GM19438 (cell line): Measurements from ENCODE around the gene OTC.

ENCODE experiments used
- ATAC-seq: cut with Tn5 transposase; IDR thresholded peaks from one replicate; pipeline ENCODE4 v1.9.1; 2021; ENCODE audit warnings: low read depth; ENCODE audit not compliant: unreplicated experiment

OTC gene

DNA sequence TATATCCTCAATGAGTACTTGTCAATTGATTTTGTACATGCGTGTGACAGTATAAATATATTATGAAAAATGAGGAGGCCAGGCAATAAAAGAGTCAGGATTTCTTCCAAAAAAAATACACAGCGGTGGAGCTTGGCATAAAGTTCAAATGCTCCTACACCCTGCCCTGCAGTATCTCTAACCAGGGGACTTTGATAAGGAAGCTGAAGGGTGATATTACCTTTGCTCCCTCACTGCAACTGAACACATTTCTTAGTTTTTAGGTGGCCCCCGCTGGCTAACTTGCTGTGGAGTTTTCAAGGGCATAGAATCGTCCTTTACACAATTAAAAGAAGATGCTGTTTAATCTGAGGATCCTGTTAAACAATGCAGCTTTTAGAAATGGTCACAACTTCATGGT is at the start of gene OTC:
OTC (plus strand) TSS at position 243 of the 400 bp plus-strand sequence; CDS start at position 336, 93 bp downstream.
- ATAC-seq: no peak

DNA sequence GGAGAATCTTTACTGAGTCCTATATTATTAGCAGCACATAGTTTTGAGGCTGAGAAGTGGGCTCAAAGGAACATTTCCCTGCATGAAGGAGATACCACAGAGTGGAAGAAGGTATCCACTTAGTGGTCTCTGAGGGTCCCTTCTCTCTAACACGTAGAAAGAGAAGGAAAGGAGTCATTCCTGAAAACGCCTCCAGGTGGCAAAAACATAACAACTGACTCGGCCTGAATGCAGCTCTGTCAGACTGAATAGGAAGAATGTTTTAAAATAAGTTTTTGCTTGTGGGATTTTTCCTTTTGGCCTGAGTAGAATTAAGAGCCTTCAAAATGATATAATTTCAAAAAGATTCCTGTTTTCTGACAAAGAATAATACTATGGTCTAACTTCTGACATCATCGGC is 48.4 kb upstream of the OTC start:
- ATAC-seq: no peak

DNA sequence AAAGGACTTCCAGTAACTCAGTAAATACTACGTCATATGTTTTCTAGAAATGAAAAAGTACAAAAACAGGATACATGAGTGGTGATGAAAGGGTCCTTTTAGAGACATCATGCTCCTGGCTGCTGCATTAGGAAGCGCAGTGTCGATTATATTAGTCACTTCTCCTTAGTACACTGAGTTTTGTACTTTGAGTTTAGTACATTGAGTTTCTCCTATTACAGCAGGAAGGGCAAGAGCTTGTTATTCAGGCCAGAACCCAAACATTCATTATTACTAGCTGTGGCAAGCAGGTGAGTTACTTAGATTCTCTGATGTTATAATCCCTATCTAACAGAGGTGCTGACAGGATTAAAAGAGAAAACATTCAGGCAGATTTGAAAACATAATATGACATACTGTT is 46.4 kb upstream of the OTC start:
- ATAC-seq: no peak

DNA sequence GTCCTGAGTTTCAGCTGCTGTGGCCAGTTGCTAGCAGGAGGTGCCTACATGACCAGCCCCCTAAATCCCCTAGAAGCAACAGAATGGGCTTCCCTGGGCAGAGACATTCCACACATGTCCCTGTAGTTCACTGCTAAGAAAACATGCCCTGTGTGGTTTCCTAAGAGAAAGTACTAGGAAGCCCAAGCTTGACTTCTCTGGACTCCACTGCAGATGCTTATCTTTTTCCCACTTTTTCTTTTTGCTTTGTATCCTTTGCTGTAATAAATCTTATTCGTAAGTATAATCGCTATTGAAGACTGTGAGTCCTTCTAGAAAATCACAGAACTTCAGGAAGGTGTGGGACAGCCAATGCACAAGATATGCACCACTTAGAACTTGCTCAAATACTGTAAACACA is 40.7 kb upstream of the OTC start:
- no peak for ATAC-seq

DNA sequence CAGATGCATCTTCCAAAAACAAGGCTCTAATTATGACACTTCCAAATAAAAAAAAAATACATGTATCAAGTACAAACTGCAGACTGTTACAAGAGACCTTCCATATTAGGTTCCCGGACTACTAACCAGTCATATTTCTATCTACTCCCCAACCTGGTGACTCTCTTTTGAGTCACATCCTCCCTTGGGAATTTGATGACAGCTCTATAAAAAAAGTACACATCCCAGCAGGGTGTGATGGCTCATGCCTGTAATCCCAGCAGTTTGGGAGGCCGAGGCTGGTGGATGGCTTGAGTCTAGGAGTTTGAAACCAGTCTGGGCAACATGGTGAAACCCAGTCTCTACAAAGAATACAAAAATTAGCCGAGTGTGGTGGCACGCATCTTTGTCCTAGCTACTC is 40.0 kb upstream of the OTC start:
- ATAC-seq: no peak

DNA sequence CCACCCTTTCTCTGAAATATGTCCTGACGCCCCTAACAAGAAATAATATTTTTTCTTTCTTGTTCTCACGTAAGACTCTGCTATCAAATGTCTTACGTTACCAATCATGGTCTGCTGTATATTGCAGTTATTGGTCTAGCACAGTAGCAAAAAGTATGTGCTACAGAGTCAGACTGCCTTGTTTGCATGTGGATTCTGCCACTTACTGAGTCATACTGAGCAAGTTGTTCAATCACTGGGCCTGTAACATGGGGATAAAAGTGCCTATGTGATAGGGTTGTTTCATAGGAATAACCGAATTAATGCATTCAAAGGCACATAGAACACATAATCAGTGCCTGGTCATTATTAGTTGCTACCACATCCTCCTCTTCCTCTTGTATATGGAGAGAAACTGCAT is 39.2 kb upstream of the OTC start:
- no peak for ATAC-seq

DNA sequence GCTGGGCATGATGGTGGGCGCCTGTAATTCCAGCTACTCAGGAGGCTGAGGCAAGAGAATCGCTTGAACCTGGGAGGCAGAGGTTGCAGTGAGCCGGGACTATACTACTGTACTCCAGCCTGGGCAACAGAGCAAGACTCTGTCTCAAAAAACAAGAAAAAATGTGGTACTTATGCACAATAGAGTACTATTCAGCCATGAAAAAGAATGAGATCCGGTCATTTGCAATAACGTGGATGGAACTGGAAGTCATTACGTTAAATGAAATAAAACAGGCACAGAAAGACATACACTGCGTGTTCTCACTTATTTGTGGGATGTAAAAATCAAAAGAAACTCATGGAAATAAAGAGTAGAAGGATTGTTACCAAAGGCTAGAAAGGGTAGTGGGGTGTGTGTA is 37.2 kb upstream of the OTC start:
- ATAC-seq: no peak

DNA sequence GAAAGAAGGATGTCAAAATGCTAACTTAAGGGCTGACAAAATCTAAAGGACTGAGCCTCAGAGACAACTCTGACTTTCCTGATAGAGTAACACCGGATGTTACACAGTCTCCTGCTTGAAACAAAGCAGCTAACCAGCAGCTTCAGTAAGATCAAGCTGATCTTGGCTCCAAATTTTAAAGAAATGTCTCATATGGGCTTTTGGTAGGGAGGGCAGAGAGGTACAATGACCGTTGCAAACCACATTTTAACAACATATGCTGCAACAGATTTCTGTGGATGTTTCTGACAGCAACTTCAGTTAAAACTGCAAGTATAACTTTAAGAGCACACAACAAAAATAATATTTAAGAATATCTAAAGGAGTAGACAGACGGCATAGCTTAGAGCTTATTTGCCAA is 34.2 kb upstream of the OTC start:
- no peak for ATAC-seq

DNA sequence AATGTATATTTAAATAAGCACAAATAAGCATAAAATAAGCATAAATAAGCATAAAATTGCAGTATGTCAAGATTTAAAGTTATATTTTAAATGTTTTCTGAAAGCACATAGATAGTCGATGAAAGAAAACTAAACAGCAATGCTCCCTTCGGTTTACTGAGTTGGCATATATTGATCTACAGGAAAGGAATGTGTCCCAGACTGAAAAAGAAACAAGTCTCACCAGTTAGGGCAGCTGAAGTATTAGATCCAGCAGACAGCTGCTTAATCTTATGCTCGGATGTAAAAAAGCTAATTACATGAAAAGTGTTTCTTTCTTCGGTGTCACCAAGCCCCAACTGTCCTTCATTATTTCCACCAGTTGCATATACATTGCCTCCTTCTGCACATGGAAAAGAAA is 33.8 kb upstream of the OTC start:
- no peak for ATAC-seq

DNA sequence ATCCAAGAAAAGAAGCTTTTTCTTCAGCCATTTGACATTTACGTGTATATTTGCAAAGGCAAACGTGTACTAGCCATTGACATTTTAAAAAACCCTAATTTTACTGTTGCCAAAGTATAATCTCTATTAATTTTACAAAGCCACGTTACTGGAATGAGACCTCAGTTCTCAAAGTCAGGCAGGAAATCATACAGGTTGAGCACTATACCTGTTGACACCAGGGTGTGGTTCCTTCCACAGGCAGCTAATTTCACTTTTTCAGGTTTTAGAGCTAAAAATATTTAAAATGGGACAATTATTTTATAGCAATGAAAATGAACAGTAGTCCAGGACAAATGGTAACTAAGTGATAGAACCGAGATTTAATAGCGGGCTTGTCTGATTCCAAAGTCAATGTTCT is 31.6 kb upstream of the OTC start:
- no peak for ATAC-seq

DNA sequence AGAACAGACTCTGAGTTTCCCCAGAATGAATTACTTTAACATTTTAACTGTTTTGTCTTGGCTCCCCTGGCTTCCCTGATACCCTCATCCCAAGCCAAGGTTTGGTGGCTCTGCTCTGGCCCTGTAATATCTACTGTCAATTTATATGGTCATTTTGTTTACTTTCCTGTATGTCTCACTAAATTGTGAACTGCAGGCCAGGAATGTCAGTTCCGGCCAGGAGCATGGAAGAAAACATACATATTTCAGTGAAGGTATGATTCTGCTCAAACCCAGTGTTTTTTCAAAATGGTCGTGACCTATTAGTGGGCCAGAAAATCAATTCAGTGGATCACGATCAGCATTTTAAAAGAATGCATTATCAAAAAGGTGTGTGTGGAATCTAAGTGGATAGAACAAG is 26.3 kb upstream of the OTC start:
- no peak for ATAC-seq

DNA sequence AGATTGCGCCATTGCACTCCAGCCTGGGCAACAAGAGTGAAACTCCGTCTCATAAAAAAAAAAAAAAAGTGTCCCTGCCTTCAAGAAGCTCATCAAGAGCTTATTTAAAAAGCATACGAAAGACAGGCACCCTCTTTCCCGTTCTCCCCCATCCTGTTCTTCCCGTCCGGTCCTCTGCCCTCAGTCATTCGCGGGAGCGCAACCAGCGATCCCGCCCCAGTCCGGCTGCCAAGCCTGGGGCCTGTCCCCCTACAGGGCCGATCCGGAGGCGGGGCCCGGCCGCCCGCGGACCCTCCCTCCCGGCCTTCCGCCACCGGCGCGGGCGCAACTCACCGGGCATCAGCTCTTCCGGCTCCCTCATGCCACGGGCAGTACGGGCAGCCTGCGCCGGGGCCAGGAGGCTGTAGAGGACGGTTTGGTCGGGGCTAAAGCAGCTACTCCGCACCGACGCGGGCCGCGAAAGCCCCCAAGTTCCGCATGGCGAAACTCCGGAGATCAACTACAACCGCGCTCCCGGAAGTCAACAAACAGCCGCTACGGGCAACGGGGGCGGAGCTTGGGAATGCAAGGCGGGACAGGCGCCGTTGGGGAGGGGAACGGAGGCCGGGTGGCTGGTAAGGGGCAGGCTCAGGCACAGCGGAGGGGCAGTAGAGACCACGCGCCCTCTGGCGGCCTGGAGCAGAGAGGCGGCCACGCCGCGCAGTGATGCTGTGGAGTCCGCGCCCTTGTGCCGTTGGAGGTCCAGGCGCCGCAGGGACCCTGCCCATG is 25.2 kb upstream of the OTC start, which contains the start of gene RPGR:
RPGR (minus strand) TSS at position 503 of the 768 bp plus-strand sequence; CDS start at position 361, 142 bp downstream.
- ATAC-seq: peak; percentile 92

DNA sequence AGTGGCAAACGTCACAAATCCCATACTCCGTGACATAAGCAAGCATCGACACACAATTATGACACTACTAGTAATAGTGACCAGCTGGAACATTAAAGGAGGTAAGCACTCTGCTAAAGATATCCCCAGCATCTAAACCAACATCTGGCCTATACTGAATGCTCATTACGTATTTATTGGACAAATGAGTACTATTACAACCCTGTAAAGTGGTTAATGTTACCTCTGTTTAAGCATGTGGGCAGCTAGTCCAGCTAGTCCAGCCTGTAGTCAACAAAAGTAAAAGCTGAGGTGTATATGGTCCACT is 24.7 kb upstream of the OTC start:
- peak; percentile 3 for ATAC-seq

DNA sequence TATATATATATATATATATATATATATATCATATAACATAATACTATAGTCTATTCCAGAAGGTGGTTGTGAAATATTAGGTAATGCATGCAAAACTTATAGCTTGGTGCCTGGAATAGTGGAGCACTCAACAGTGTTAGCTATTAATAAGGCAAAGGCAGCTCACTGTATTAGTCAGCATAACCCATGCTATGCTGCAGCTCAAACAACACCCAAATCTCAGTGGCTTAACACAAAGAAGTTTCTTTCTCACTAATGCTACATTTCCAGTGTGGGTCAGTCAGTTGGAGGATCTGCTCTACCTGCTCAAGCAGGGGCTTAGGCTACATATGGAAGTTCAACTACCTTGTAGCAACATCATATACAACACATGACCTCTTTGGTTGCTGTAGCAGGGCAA is 19.9 kb upstream of the OTC start:
- peak; percentile 61 for ATAC-seq

DNA sequence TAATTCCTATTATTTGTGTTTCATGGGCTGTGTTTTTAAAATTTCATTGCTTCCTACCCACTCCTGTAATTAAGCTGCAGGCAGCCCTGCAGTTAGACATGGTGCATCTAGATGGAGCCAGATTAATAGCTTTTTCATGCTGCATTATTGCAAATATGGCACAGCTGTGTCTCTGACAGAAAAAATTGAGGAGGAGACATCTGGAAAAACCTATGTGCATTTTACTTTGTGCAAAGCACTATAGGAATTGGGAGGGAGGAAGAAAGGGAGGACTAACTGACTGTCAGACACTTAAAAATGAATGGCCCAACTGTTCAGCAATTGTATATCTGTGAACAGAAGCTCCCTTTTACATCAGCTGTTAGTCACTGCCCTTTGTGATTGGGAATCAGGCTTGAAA is 17.0 kb upstream of the OTC start:
- ATAC-seq: no peak

DNA sequence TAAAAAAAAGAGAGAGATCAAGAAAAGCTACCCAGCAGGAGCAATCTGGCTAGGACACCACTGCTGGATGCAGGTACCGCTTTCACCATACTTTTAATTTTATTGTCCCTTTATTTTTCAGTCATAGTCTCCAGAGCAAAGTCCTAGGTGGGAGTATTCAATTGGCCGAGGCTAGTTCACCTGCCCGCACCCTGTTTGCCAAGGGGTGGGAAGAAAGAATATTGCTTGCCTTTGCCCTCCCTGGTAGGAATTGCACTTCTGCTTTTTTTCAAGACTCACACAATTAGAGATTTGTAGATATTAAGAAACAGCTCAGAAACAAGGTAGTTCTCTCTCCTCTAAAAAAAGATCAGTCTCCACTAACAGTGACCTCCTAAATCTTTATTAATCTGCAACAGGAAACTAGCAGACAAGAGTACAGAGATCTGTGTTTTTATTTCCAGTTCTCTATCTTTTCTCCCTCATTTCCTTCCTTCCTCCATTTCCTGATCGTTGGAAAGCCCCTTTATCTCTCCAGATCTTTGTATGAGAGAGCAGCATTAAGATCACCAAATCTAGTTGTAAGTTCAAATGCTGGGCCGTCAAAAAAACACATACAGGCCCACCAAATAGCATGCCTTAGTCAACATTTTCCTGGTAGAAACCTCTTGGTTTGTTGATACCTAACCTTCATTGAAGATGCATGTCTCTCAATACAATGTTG is 15.7 kb upstream of the OTC start:
- ATAC-seq: no peak

DNA sequence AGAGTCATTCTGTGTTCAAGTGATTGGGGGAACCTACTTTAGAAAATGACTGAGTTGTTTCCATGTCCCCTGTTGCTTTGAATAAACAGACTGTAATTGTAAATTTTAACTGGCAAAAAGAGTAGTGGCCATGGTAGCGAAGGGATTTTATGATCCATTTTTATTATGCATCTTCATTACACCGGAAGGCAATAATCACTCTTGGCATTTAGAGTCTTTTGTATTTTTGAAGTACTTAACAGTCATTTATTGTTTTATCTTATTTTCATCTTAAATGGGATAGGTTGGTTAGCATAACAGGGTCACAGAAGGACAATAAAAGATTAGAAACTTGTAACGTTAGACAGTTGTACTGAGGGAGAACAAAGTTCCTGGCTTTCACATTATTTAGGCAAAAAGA is 11.0 kb upstream of the OTC start:
- ATAC-seq: no peak

DNA sequence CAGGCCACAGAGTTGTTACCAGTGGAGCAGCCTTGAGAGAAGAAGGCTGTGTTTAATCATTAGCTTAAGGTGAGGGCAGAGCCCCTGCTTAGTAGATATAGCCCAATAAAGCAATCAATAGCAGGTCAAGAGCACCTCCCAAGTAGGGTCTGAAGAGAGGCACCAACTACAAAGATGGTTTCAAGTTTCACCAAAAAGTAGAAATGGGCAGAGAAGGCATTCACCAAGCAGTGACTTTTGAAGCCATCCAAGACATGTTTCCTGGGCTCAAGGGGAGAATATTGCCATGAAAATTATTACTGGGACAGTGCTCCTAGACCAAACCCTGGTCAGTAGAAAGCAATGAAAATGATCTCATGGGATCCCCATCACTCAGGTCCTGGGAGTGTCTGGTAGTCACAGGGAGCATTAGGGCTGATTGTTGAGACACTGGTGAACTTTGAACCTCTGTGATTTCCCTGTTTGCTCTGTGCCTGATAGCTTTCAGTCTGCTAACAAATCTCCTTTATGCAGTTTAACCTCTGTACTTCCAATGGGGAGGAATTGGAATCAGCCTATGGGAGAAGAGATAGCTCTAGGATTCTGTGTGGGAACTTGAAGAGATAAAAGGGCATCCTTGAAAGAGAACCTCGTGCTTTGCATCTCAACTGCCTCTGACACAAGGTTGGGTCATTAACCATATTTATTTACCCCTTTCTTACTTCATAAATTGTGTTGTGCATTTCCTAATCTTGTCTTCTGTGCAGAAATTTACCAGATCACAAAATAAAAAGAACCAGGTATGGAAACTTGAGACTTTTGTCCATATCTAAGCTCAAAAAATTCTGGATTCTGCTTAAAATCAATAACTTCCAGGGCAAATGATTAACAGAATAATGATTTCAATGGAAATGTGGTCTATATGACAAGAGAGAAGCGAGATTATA is 9.3 kb upstream of the OTC start:
- ATAC-seq: no peak

DNA sequence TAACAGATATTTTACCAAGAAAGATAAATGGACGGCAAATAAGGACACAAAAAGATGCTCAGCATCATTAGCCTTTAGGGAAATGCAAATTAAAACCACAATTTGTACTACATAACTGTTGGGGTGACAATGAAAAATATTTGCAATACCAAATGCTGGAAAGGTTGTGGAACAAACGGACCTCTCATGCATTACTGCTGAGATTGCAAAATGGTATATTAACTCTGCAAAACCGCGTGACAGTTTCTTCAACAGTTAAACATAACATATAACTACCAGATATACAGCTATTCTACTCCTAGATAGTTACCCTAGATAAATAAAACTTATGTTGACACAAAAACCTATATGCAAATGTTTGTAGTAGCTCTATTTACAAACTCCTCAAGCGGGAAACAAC is 6.3 kb upstream of the OTC start:
- ATAC-seq: no peak

DNA sequence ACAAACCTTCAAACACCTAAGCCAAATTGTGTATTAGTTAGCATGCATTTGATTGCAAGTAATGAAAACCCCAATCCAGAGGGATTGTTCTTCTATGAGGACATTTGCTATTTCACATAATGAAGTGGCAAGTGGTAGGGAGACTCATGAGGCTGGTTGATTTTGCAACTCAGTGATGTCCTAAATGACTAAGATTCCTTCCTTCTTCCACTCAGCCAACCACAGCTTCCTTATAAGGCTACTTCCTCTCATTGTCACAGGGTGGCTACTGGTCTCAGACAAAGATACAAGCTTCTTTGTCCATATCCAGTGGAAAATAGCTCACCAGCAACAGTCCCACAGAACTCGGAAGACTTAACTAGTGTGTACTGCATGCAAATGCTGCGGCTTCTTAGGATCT is 5.3 kb upstream of the OTC start:
- no peak for ATAC-seq

DNA sequence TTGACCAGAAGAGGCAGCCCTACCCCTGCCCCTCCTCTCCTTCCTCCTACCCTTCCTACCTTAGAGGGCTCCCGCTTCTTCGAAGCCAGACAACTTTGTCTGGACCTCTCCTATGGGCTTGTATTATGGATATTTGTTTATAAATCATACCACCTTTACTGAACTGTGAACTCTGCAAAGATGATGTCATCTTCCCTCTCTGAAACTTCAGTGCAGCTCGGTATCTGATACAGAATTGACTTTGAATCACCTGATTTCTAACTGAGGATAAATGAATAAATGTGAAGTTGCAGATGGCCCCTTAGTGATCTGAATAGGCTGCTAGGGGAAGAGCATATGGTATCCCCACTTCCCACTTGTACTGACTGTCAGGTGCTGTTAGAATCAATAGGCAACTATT is 1.1 kb upstream of the OTC start:
- ATAC-seq: no peak
